HepG2 (cell line): ENCODE measurements around the gene RNU7-1. TPM values are rescaled to one million over a fixed set of nuclear protein-coding genes. Genes with fewer than 3 reads are reported as not detected.

ENCODE experiments used
- CCAR2 ChIP-seq: fragments of 200-400 bp; formaldehyde crosslinking; optimal IDR thresholded peaks from 2 replicates; pipeline ENCODE3; 2018; ENCODE audit warnings: low read depth, mild to moderate bottlenecking, low read length, moderate library complexity
- DR1 ChIP-seq: sonication (generic); formaldehyde crosslinking; IDR thresholded peaks from 2 replicates; pipeline ENCODE4 v1.8.0; 2021; ENCODE audit warnings: mild to moderate bottlenecking, missing genetic modification reagents, inconsistent platforms
- ELF1 ChIP-seq: sonication (generic); formaldehyde crosslinking; IDR thresholded peaks from 2 replicates; pipeline ENCODE4 v1.4.0; 2020; ENCODE audit warnings: missing genetic modification reagents
- KDM2A ChIP-seq: sonication (generic); formaldehyde crosslinking; IDR thresholded peaks from 2 replicates; pipeline ENCODE4 v1.4.0; 2020; ENCODE audit warnings: low read depth, missing genetic modification reagents, borderline replicate concordance
- MED13 ChIP-seq: sonication (generic); formaldehyde crosslinking; IDR thresholded peaks from 2 replicates; pipeline ENCODE4 v1.5.0; 2020; ENCODE audit warnings: missing genetic modification reagents
- MTF2 ChIP-seq: sonication (generic); formaldehyde crosslinking; IDR thresholded peaks from 2 replicates; pipeline ENCODE4 v1.5.0; 2020; ENCODE audit warnings: missing genetic modification reagents, borderline replicate concordance
- PCBP1 ChIP-seq: fragments of 200-400 bp; formaldehyde crosslinking; IDR thresholded peaks from 2 replicates; pipeline ENCODE4 v1.6.1; 2017; ENCODE audit warnings: mild to moderate bottlenecking, low read depth, low read length, borderline replicate concordance
- RFX3 ChIP-seq: IDR thresholded peaks from 2 replicates; pipeline ENCODE4 v1.6.1; 2016; ENCODE audit warnings: missing biosample characterization, missing genetic modification reagents
- SAFB2 ChIP-seq: sonication (generic); formaldehyde crosslinking; IDR thresholded peaks from 2 replicates; pipeline ENCODE4 v1.5.1; 2020; ENCODE audit warnings: missing genetic modification reagents, low read depth, mild to moderate bottlenecking, borderline replicate concordance
- SALL1 ChIP-seq: sonication (generic); formaldehyde crosslinking; IDR thresholded peaks from 2 replicates; pipeline ENCODE4 v1.8.0; 2022; ENCODE audit warnings: mild to moderate bottlenecking, missing genetic modification reagents
- SP5 ChIP-seq: IDR thresholded peaks from 2 replicates; pipeline ENCODE4 v1.6.1; 2016; ENCODE audit warnings: low read depth, borderline replicate concordance
- YEATS2 ChIP-seq: sonication (generic); formaldehyde crosslinking; IDR thresholded peaks from 2 replicates; pipeline ENCODE4 v1.4.0; 2020; ENCODE audit warnings: missing genetic modification reagents, borderline replicate concordance
- ZFP36L1 ChIP-seq: sonication (generic); formaldehyde crosslinking; IDR thresholded peaks from 2 replicates; pipeline ENCODE4 v1.8.0; 2022; ENCODE audit warnings: mild to moderate bottlenecking, missing genetic modification reagents, moderate library complexity
- ZKSCAN1 ChIP-seq: fragments of 150-350 bp; IDR thresholded peaks from 2 replicates; pipeline ENCODE4 v1.6.1; 2014; ENCODE audit warnings: low read length
- ZNF138 ChIP-seq: sonication (generic); formaldehyde crosslinking; IDR thresholded peaks from 2 replicates; pipeline ENCODE4 v1.5.0; 2020; ENCODE audit warnings: mild to moderate bottlenecking, low read depth, missing genetic modification reagents
- ZNF382 ChIP-seq: sonication (generic); formaldehyde crosslinking; IDR thresholded peaks from 2 replicates; pipeline ENCODE4 v1.5.0; 2020; ENCODE audit warnings: missing genetic modification reagents, mild to moderate bottlenecking, borderline replicate concordance
- ZNF431 ChIP-seq: sonication (generic); formaldehyde crosslinking; IDR thresholded peaks from 2 replicates; pipeline ENCODE4 v1.9.0; 2022; ENCODE audit warnings: missing genetic modification reagents, low read depth, mild to moderate bottlenecking, borderline replicate concordance
- ZNF773 ChIP-seq: sonication (generic); formaldehyde crosslinking; IDR thresholded peaks from 2 replicates; pipeline ENCODE4 v1.4.0; 2020; ENCODE audit warnings: missing genetic modification reagents, borderline replicate concordance
- ZNF782 ChIP-seq: sonication (generic); formaldehyde crosslinking; IDR thresholded peaks from 2 replicates; pipeline ENCODE4 v1.4.0; 2020; ENCODE audit warnings: missing genetic modification reagents, mild to moderate bottlenecking, borderline replicate concordance
- polyA plus RNA-seq, 8 experiments: library from polyadenylated mRNA; depleted of rRNA in 3 of 8; stranded (reverse) in 7 of 8; unstranded in 1 of 8; fragments of >200 nt; fragmentation: Illumina TruSeq in 4 of 8; extraction: Trizol in 4 of 8; gene quantifications; 2 replicates each; pipeline versions ENCODE4 v1.2.1 to v1.2.3, GENCODE V29; 2011 to 2016; ENCODE audit warnings: low read depth in 4 of 8, missing spikeins in 1 of 8, mixed read lengths in 1 of 8; ENCODE audit not compliant: insufficient read depth in 1 of 8
- total RNA-seq, 5 experiments: library from RNA; depleted of rRNA; stranded (reverse); fragments of >200 nt; fragmentation: Illumina TruSeq; extraction: Trizol; gene quantifications; 2 replicates each; pipeline ENCODE4 v1.2.3, GENCODE V29; 2016; ENCODE audit warnings: low read depth in 1 of 5
- TF ChIP-seq, protein P1 (sequence below): sonication (generic); formaldehyde crosslinking; IDR thresholded peaks from 2 replicates; pipeline ENCODE4 v1.5.0; 2020; ENCODE audit warnings: mild to moderate bottlenecking, missing genetic modification reagents
- TF ChIP-seq, protein P2 (sequence below): sonication (generic); formaldehyde crosslinking; IDR thresholded peaks from 2 replicates; pipeline ENCODE4 v1.4.0; 2020; ENCODE audit warnings: missing genetic modification reagents, borderline replicate concordance
- TF ChIP-seq, protein P3 (sequence below): sonication (generic); formaldehyde crosslinking; IDR thresholded peaks from 2 replicates; pipeline ENCODE4 v1.4.0; 2020; ENCODE audit warnings: mild to moderate bottlenecking, low read depth, missing genetic modification reagents
- TF ChIP-seq, protein P4 (sequence below): sonication (generic); formaldehyde crosslinking; IDR thresholded peaks from 2 replicates; pipeline ENCODE4 v1.5.0; 2020; ENCODE audit warnings: mild to moderate bottlenecking, missing genetic modification reagents

The RNU7-1 gene
- total and polyA plus RNA-seq, 2 of the 13 experiments (the other 11 are each of a cell fraction or from before 2014, with no cell fraction given), result not detected

DNA sequence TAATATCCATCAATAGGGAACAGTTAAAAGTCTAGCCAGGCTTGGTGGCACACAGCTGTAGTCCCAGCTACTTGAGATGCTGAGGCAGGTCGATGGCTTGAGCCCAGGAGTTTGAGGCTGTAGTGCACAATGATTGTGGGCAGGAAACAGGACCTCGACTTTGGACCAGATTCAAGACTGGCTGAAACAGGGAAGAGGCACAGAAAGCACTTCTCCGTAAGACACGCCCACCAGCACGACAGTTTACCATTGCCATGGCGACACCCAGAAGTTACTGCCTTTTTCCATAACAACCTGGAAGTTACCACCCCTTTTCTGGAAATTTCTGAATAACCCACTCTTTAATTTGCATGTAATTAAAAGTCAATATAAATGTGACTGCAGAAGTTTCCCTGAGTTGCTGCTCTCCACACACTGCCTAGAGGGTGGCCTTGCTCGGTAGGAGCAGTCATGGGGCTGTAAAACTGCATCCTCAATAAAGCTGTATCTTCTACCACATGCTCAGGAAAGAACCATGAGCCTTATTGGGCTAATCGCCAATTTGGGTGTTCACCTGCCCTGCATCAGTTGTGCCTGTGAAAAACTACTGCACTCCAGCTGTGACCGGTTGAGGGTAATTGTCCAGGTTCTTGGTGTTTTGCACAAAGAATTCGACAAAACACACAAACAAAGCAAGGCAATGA is 43.6 kb upstream of the RNU7-1 start (continued):
- TF ChIP-seq RFX3 (CRISPR knock-in tag) (peak; percentile 90), ZFP36L1 (CRISPR knock-in tag) (no peak), YEATS2 (CRISPR knock-in tag) (no peak), ZKSCAN1 (no peak), SALL1 (0 out of 2 replicates have a peak, but pooled peaks have one; percentile 10), MED13 (CRISPR knock-in tag) (no peak), CCAR2 (no peak), ZNF773 (CRISPR knock-in tag) (no peak), ZNF431 (CRISPR knock-in tag) (no peak), ELF1 (CRISPR knock-in tag) (peak; percentile 41; the same call in 1 of the 2 replicates), ZNF382 (CRISPR knock-in tag) (no peak), DR1 (CRISPR knock-in tag) (no peak), ZNF782 (CRISPR knock-in tag) (no peak), SP5 (CRISPR knock-in tag) (0 out of 2 replicates have a peak, but pooled peaks have one; percentile 34), ZNF138 (no peak), MTF2 (no peak), SAFB2 (CRISPR knock-in tag) (no peak), KDM2A (no peak), PCBP1 (no peak)
- TF ChIP-seq, protein P1, sequence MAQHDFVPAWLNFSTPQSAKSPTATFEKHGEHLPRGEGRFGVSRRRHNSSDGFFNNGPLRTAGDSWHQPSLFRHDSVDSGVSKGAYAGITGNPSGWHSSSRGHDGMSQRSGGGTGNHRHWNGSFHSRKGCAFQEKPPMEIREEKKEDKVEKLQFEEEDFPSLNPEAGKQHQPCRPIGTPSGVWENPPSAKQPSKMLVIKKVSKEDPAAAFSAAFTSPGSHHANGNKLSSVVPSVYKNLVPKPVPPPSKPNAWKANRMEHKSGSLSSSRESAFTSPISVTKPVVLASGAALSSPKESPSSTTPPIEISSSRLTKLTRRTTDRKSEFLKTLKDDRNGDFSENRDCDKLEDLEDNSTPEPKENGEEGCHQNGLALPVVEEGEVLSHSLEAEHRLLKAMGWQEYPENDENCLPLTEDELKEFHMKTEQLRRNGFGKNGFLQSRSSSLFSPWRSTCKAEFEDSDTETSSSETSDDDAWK (CRISPR knock-in tag), result no peak
- TF ChIP-seq, protein P2, sequence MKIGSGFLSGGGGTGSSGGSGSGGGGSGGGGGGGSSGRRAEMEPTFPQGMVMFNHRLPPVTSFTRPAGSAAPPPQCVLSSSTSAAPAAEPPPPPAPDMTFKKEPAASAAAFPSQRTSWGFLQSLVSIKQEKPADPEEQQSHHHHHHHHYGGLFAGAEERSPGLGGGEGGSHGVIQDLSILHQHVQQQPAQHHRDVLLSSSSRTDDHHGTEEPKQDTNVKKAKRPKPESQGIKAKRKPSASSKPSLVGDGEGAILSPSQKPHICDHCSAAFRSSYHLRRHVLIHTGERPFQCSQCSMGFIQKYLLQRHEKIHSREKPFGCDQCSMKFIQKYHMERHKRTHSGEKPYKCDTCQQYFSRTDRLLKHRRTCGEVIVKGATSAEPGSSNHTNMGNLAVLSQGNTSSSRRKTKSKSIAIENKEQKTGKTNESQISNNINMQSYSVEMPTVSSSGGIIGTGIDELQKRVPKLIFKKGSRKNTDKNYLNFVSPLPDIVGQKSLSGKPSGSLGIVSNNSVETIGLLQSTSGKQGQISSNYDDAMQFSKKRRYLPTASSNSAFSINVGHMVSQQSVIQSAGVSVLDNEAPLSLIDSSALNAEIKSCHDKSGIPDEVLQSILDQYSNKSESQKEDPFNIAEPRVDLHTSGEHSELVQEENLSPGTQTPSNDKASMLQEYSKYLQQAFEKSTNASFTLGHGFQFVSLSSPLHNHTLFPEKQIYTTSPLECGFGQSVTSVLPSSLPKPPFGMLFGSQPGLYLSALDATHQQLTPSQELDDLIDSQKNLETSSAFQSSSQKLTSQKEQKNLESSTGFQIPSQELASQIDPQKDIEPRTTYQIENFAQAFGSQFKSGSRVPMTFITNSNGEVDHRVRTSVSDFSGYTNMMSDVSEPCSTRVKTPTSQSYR (CRISPR knock-in tag), result no peak
- TF ChIP-seq, protein P3, sequence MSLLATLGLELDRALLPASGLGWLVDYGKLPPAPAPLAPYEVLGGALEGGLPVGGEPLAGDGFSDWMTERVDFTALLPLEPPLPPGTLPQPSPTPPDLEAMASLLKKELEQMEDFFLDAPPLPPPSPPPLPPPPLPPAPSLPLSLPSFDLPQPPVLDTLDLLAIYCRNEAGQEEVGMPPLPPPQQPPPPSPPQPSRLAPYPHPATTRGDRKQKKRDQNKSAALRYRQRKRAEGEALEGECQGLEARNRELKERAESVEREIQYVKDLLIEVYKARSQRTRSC (CRISPR knock-in tag), result no peak
- TF ChIP-seq, protein P4, sequence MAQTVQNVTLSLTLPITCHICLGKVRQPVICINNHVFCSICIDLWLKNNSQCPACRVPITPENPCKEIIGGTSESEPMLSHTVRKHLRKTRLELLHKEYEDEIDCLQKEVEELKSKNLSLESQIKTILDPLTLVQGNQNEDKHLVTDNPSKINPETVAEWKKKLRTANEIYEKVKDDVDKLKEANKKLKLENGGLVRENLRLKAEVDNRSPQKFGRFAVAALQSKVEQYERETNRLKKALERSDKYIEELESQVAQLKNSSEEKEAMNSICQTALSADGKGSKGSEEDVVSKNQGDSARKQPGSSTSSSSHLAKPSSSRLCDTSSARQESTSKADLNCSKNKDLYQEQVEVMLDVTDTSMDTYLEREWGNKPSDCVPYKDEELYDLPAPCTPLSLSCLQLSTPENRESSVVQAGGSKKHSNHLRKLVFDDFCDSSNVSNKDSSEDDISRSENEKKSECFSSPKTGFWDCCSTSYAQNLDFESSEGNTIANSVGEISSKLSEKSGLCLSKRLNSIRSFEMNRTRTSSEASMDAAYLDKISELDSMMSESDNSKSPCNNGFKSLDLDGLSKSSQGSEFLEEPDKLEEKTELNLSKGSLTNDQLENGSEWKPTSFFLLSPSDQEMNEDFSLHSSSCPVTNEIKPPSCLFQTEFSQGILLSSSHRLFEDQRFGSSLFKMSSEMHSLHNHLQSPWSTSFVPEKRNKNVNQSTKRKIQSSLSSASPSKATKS (CRISPR knock-in tag), result no peak
